Fibroblast of skin of right quadriceps (primary cell): ENCODE measurements around the gene TRIM34.
A peak's percentile ranks its signal among the peaks of the same experiment; 100 is the strongest.
"Not testable (repeated sequence)": the region's sequence is repeated elsewhere in the genome, so short reads cannot be mapped to it uniquely, and the experiment has no call there.

Experiments
- DNase-seq: peaks from one replicate; pipeline ENCODE4 v3.0.0-alpha.2; 2013

TRIM34 gene

GRCh38 chr11:5624489-5625279, at the start of gene TRIM34:
Gene TRIM34 (plus strand): TSS chr11:5625001. CDS start chr11:5632332, 7,331 bp downstream.
- peak; percentile 58 for DNase-seq

GRCh38 chr11:5575152-5575551, 49.6 kb upstream of the TRIM34 start:
- no peak for DNase-seq

GRCh38 chr11:5577101-5577500, 47.7 kb upstream of the TRIM34 start:
- DNase-seq, result no peak

DNA sequence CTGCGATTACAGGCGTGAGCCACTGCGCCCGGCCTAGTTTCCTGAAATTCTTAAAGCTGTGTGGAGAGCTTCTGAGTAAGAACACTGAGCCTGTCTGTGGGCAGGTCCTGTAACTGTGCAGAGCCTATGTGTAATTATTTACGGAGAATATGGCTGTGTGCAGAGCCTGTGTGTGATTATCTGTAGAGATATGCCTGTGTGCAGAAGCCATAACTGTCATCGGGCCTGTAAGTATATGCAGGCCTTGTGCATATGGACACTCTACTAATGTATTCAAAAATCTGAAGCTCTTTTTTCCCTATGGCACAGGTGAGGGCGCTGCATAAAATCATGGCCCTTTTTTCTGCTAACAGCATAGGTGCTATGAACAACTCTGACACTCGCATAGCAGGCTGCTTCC, 44.2 kb upstream of the TRIM34 start, which contains the start of gene OR52B6:
Gene OR52B6, plus strand, starts transcription at position 301 of the 400 bp plus-strand sequence. Its CDS starts 0 bp downstream, at position 301.
- no peak for DNase-seq

- no peak for DNase-seq
Measured at GRCh38 chr11:5581014-5581413, 43.8 kb upstream of the TRIM34 start.

DNA sequence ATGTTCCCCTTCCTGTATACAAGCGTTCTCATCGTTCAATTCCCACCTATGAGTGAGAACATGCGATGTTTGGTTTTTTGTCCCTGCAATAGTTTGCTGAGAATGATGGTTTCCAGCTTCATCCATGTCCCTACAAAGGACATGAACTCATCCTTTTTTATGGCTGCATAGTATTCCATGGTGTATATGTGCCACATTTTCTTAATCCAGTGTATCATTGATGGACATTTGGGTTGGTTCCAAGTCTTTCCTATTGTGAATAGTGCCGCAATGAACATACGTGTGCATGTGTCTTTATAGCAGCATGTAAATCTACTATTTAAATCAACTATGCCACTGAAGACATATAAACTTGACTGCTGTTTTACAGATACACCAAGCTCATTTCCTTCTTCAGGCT, 40.3 kb upstream of the TRIM34 start:
- DNase-seq, result not testable (repeated sequence)

DNA sequence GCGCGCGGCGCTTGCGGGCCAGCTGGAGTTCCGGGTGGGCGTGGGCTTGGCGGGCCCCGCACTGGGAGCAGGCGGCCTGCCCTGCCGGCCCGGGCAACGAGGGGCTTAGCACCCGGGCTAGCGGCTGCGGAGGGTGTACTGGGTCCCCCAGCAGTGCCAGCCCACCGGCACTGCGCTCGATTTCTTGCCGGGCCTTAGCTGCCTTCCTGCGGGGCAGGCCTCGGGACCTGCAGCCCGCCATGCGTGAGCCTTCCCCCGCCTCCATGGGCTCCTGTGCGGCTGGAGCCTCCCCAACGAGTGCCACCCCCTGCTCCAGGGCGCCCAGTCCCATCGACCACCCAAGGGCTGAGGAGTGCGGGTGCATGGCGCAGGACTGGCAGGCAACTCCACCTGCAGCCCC, 34.9 kb upstream of the TRIM34 start:
- not testable (repeated sequence) for DNase-seq

GRCh38 chr11:5591613-5592012, 33.2 kb upstream of the TRIM34 start:
- DNase-seq, result no peak

GRCh38 chr11:5592615-5593014, 32.2 kb upstream of the TRIM34 start:
- no peak for DNase-seq

GRCh38 chr11:5593146-5593545, 31.7 kb upstream of the TRIM34 start:
- DNase-seq, result no peak

- DNase-seq, result peak; percentile 61
Measured at GRCh38 chr11:5596607-5597201, 28.1 kb upstream of the TRIM34 start, which contains the start of gene TRIM6. Gene TRIM6 (plus strand): TSS chr11:5596637. CDS start chr11:5596898, 261 bp downstream.

DNA sequence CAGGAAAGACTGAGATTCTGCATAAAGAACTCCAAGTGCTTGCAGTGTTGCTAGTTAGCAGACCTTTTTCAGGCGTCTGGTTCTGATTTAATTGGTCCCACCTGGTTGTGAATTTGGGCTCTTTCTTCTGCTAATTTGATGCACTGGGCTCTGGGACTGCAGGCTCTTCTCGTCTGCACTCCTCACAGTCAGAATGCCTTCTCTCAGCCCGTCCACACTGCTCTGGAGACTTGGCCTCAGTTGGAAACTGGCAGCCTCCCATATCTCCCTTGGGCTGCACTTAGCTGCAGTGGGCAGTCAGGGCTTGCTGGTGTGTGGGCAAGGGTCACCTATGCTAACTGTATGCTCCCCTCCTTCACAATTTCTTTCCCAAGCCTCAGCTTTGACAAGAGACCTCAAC, 26.8 kb upstream of the TRIM34 start:
- DNase-seq, result no peak

DNA sequence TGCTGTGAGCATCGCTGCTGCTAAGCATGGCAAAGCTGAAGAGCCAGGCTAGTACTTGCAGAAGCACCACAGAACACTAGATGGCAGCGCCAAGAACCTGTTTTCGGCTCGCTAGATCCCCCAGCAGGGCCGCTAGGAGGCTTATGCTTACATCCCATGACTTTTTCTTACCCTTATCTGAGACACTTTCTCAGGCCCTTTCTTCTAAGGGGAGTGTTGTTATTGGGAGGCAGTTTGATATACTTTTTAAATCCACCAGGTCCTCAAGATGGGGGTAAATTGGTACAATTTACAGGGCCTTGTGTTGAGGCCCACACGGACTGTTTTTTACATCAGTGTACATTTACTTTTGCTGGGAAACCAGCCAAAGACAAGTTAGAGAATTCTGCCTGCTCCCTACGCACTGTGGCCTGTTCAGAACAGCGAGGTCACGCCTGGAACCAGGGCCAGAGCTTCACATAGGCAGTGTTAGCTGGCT, 24.4 kb upstream of the TRIM34 start:
- DNase-seq, result peak; percentile 74

DNA sequence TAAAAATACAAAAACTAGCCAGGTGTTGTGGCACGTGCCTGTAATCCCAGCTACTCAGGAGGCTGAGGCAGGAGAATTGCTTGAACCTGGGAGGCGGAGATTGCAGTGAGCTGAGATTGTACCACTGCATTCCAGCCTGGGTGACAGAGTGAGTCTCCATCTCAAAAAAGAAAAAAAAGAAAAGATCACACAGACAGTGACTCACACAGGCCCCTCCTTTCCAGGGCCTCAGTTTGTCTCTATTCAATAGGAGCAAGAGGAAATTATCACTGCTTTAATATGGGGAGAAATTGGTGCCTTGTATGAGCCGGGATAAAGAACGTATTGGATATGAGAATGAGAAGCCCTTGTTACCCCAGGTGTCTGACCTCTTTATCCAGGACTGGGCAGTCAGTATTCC, 22.0 kb upstream of the TRIM34 start:
- peak; percentile 36 for DNase-seq

GRCh38 chr11:5603326-5603725, 21.5 kb upstream of the TRIM34 start:
- no peak for DNase-seq

DNA sequence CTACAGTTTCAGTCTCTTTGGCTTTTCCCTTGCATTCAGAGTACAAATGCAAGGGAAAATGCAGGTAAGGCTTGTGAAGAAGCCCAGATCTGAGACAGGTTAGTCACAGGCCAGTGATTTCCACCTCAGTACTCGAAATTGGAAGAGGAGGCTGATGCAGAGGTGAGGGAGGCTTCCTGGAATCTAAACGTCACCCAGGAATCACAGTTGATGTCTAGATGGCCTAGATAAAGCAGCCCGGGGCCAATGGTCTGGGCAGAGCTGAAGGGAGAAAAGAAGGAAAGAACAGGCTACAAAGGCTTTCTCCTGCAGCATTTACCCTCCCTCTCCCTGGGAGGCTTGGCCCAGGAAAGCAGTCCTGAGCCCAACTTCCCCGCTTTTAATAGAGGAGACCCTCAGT, 19.9 kb upstream of the TRIM34 start:
- no peak for DNase-seq

GRCh38 chr11:5605849-5606248, 19.0 kb upstream of the TRIM34 start:
- peak; percentile 77 for DNase-seq

DNA sequence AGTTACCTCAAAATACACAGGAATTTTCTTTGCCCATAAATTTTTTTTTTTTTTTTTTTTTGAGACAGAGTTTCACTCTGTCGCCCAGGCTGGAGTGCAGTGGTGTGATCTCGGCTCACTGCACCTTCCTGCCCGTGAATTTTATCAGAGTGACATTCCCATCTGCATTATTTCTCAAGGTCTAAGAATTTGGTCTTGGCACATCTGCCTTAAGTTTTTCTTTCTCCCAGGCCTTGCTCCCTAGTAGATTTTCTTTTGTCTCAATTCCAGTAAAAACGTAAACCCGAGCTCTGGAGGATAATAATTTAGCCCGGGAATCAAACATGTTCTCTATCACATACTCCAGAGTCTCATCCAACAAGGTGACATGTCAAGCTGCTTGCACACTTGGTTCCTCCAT, 16.0 kb upstream of the TRIM34 start:
- DNase-seq, result no peak

DNA sequence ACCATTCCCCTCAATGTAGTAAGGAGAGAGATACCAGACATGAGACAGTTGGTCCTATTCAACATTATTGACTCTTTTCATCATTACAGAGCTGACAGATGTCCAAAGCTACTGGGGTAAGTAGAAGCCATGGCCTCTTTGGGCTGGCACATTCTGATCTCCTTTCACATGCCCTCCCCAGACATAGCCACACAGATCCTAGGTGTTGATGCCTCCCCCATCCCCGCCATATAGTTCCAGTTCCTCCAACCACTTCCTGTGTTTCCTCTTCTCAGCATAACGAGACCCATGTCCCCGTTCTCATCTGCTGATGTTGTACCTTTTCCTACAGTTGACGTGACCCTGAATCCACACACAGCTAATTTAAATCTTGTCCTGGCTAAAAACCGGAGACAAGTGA, 14.4 kb upstream of the TRIM34 start:
- DNase-seq, result no peak

DNA sequence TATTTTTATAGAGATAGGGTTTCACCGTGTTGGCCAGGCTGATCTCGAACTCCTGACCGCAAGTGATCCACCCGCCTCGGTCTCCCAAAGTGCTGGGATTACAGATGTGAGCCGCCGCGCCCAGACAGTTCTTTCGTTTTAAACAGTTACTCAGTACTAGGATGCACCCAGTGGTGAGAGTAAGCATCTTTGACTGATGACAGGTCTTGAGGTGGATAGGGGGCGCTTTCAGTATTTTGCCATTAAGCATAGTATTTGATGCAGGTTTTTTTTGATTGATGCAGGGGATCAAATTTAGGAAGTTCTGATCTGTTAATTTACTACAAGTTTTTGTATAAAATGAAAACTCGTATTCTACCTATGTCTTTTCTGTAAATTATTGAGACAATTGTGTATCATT, 13.2 kb upstream of the TRIM34 start:
- no peak for DNase-seq

DNA sequence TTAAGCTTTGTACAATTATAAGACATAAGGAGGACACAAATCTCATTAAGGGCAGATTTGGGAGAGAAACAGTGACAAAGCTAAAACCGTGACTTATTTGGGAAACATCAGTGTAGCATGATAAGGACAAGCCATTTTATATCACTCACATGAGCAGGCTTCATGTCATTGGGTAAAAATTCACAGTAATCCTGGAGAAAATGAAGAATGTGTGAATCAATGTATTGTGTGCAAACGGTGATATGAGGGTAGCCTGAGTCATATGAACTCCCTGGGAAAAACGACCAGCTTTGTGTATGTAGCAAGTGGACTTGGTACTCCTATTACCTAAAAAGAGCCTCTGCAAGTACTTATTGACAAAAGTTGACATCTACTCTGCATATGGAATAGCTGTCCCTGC, 6.0 kb upstream of the TRIM34 start:
- peak; percentile 79 for DNase-seq

GRCh38 chr11:5620651-5621521, 3.9 kb upstream of the TRIM34 start:
- peak; percentile 61 for DNase-seq

DNA sequence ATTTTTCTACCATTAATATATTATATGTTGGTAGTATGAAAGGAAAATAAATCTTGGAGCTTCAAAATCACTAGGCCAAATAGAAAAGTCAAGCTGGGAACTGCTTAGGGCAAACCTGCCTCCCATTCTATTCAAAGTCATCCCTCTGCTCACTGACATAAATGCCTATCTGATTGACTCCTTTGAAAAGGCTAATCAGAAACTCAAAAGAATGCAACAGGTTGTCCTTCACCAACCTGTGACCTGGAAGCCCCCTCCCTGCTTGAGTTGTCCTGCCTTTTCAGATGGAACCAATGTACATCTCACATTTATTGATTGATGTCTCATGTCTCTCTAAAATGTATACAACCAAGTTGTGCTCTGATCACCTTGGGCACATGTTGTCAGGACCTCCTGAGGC, 3.2 kb upstream of the TRIM34 start:
- DNase-seq, result no peak
